Activated CD8-positive, alpha-beta memory T cell treated with anti-CD3 and anti-CD28 coated beads for 4 hours (primary cell): ENCODE data around the gene THSD8.
A peak's percentile ranks its signal among the peaks of the same experiment; 100 is the strongest.
"Not testable (repeated sequence)": the region's sequence is repeated elsewhere in the genome, so short reads cannot be mapped to it uniquely, and the experiment has no call there.

Source experiments
- DNase-seq, 2 donors: peaks; one replicate each; pipeline ENCODE4 v3.0.0-alpha.2; 2020; ENCODE audit warnings: low read depth in 2 of 2

THSD8 gene

GRCh38 chr19:12825254-12826131 is 23.6 kb downstream of the THSD8 start:
- DNase-seq, result no peak

GRCh38 chr19:12828494-12828893 is 26.6 kb downstream of the THSD8 start:
- DNase-seq, result no peak

GRCh38 chr19:12833418-12833737 is 31.5 kb downstream of the THSD8 start:
- DNase-seq, result no peak

GRCh38 chr19:12833738-12834565 is 32.1 kb downstream of the THSD8 start:
- DNase-seq, result no peak

GRCh38 chr19:12834566-12834943 is 32.7 kb downstream of the THSD8 start, which contains the start of gene RTBDN:
TSS of gene RTBDN (minus strand) at chr19:12834579. CDS start at chr19:12829979, 4,600 bp downstream.
- no peak for DNase-seq

GRCh38 chr19:12834976-12835757 is 33.3 kb downstream of the THSD8 start:
- DNase-seq, result no peak

GRCh38 chr19:12836529-12836863 is 34.6 kb downstream of the THSD8 start:
- no peak for DNase-seq

- no peak for DNase-seq
These were observed 35.4 kb downstream of the THSD8 start for GRCh38 chr19:12837225-12837624.

GRCh38 chr19:12838182-12838885 is 36.5 kb downstream of the THSD8 start, which contains the start of gene MAST1:
TSS of gene MAST1 (plus strand) at chr19:12838515. CDS start at chr19:12838573, 58 bp downstream.
- no peak for DNase-seq

GRCh38 chr19:12838886-12839756 is 37.3 kb downstream of the THSD8 start:
- DNase-seq, result no peak

GRCh38 chr19:12840091-12841079 is 38.5 kb downstream of the THSD8 start:
- DNase-seq, result no peak

- DNase-seq, result no peak
These were observed 39.2 kb downstream of the THSD8 start for GRCh38 chr19:12841094-12841493.

GRCh38 chr19:12842511-12842910 is 40.6 kb downstream of the THSD8 start:
- DNase-seq, result no peak

- DNase-seq, result no peak
These were observed 41.5 kb downstream of the THSD8 start for GRCh38 chr19:12843328-12843727.

- no peak for DNase-seq
These were observed 42.3 kb downstream of the THSD8 start for GRCh38 chr19:12843999-12844732.

- DNase-seq, result not testable (repeated sequence)
These were observed 44.7 kb downstream of the THSD8 start for GRCh38 chr19:12846613-12847012.

GRCh38 chr19:12847159-12848139 is 45.6 kb downstream of the THSD8 start:
- DNase-seq, result peak; percentile 64 to 69
